ENCODE data around the gene TRIM22.

DNA sequence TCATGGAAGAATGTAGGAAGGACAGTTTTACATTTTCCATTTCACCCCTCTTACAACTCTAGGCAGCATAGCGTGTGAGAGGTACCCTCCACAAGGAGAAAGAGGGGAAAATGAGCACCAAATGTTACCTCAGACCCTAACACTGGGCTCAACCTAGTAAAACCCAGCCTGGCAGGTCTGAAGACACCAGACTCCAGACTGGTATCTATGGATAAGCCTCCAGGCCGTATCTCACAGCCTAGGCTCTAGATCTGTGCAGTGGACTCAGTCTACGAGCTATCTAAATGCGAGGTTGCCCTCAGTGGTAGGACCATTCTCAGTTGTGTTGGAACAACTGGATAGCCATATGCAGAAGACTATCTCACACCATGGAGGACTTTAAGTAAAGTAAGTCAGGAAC is 15.2 kb upstream of the TRIM22 start:
- TF ChIP-seq, protein P1, sequence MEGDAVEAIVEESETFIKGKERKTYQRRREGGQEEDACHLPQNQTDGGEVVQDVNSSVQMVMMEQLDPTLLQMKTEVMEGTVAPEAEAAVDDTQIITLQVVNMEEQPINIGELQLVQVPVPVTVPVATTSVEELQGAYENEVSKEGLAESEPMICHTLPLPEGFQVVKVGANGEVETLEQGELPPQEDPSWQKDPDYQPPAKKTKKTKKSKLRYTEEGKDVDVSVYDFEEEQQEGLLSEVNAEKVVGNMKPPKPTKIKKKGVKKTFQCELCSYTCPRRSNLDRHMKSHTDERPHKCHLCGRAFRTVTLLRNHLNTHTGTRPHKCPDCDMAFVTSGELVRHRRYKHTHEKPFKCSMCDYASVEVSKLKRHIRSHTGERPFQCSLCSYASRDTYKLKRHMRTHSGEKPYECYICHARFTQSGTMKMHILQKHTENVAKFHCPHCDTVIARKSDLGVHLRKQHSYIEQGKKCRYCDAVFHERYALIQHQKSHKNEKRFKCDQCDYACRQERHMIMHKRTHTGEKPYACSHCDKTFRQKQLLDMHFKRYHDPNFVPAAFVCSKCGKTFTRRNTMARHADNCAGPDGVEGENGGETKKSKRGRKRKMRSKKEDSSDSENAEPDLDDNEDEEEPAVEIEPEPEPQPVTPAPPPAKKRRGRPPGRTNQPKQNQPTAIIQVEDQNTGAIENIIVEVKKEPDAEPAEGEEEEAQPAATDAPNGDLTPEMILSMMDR (conservative IDR thresholded peaks at IDR 0.05 in 1 of 2, IDR thresholded peaks at IDR 0.05 in 1 of 2; ENCODE audit: low read depth in 1 of 2, low read length in 2 of 2) = no peak
- no peak for TF ChIP-seq EZH2 (IDR thresholded peaks at IDR 0.05; ENCODE audit: low read length, missing control alignments)
